CD4-positive, alpha-beta T cell (primary cell): ENCODE results near the gene LMO4. TPM values are rescaled to one million over a fixed set of nuclear protein-coding genes. Genes with fewer than 3 reads are reported as not detected.

Experiments
- ATAC-seq: fragments of 200-7000 bp; cut with Tn5 transposase; one replicate; pipeline ENCODE4 v1.10.0; 2022; ENCODE audit warnings: mild to moderate bottlenecking; ENCODE audit not compliant: poor library complexity
- CTCF ChIA-PET: fragments of 350-600 bp; sonication (Branson Sonifier 250); formaldehyde crosslinking; loops from one replicate; lab custom pipeline; 2021; ENCODE audit warnings: antibody characterized with exemption, inconsistent platforms; lab: Charles Lee
- POLR2A ChIA-PET: fragments of 350-600 bp; sonication (Branson Sonifier 250); formaldehyde crosslinking; loops from one replicate; lab custom pipeline; 2021; ENCODE audit warnings: antibody characterized with exemption, inconsistent platforms; lab: Charles Lee
- DNase-seq, 14 experiments: peaks; one replicate each; pipeline ENCODE4 v3.0.0-alpha.2; 2013 to 2020; ENCODE audit warnings: mixed read lengths in 2 of 14
- H3K27ac ChIP-seq, 2 donors: one replicate each; pipeline versions ENCODE4 v1.5.1 to v1.7.0; 2013; ENCODE audit warnings: low read length in 2 of 2, low read depth in 1 of 2, mild to moderate bottlenecking in 1 of 2
- H3K27me3 ChIP-seq, 2 experiments: 1 replicate in 1 of 2; 2 replicates in 1 of 2; pipeline versions ENCODE4 v1.6.1 to v1.7.0; 2013; ENCODE audit warnings: low read length in 2 of 2, control low read depth in 1 of 2, mild to moderate bottlenecking in 1 of 2, moderate library complexity in 1 of 2; ENCODE audit not compliant: insufficient read depth in 2 of 2, control insufficient read depth in 1 of 2
- H3K36me3 ChIP-seq: one replicate; pipeline ENCODE4 v1.6.1; 2013; ENCODE audit warnings: low read length, control low read depth; ENCODE audit not compliant: insufficient read depth
- H3K4me1 ChIP-seq: one replicate; pipeline ENCODE4 v1.6.1; 2013; ENCODE audit warnings: low read length, control low read depth; ENCODE audit not compliant: insufficient read depth
- H3K4me3 ChIP-seq: one replicate; pipeline ENCODE4 v1.5.1; 2013; ENCODE audit warnings: mild to moderate bottlenecking, low read length, moderate library complexity
- H3K9me3 ChIP-seq, 2 experiments: 1 replicate in 1 of 2; 2 replicates in 1 of 2; pipeline versions ENCODE4 v1.6.1 to v1.7.0; 2013; ENCODE audit warnings: low read length in 2 of 2, mild to moderate bottlenecking in 2 of 2, control low read depth in 1 of 2, moderate library complexity in 1 of 2; ENCODE audit not compliant: control insufficient read depth in 1 of 2, insufficient read depth in 1 of 2
- H3K27ac Mint-ChIP-seq: one replicate; pipeline ENCODE4 v1.8.0; 2020; ENCODE audit warnings: mixed read lengths
- H3K27me3 Mint-ChIP-seq: one replicate; pipeline ENCODE4 v1.8.0; 2021; ENCODE audit warnings: mixed read lengths
- H3K36me3 Mint-ChIP-seq: one replicate; pipeline ENCODE4 v1.8.0; 2021; ENCODE audit warnings: low read depth, mixed read lengths
- H3K4me1 Mint-ChIP-seq: one replicate; pipeline ENCODE4 v1.8.0; 2021; ENCODE audit warnings: low read depth, mixed read lengths
- H3K4me3 Mint-ChIP-seq: one replicate; pipeline ENCODE4 v1.8.0; 2020; ENCODE audit warnings: mild to moderate bottlenecking, mixed read lengths
- H3K9me3 Mint-ChIP-seq: one replicate; pipeline ENCODE4 v1.8.0; 2020; ENCODE audit warnings: mixed read lengths
- intact Hi-C, 2 experiments: fragments of 100-400 bp; cut with DNase I in 1 of 2; cut with micrococcal nuclease in 1 of 2; formaldehyde crosslinking; loops; one replicate each; pipeline versions ENCODE4 v1.15.1 to v1.9.0; 2023 to 2025; cut with DNase I, micrococcal nuclease
- total RNA-seq, 174 experiments: library from RNA in 2 of 174; stranded (reverse) in 2 of 174; gene quantifications; one replicate each; pipeline ENCODE4 v1.2.3 and lab custom pipeline; 2021 to 2026
- TF ChIP-seq, protein P1 (sequence below): fragments of 200-600 bp; IDR thresholded peaks from one replicate; pipeline ENCODE4 v1.8.0; 2022; ENCODE audit warnings: antibody characterized with exemption, mild to moderate bottlenecking

Gene LMO4
- total RNA-seq, 2 experiments from 2014 or later: 16.0 to 18.2 TPM

DNA sequence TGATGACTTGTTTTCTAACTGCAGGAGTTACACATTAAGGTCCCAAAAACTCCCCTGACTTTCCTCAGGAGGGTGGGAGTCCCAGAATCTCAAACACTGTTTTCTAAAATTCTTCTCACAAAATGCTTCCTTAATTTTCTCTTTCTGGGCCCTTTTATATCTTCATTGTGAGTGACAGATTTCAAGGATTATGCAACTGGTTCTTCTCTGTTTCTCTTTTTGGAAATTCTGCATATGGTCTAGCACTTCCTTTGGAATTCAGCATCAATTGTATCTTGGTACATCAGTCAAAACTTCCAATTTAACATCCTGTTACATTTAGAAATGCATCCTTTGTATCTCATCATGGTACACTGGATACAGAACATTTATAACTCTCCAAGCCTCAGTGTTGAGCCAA is 59.7 kb downstream of the LMO4 start:
- Histone ChIP-seq H3K4me1 (no peaks in the 10 kb centered on the region), H3K27ac (no peak overlapping the region), H3K36me3 (no peaks in the 10 kb centered on the region), H3K9me3 (no peaks in the 10 kb centered on the region), H3K4me3 (no peak overlapping the region), H3K27me3 (no peaks in the 10 kb centered on the region)
- ATAC-seq (no peak), DNase-seq (no peak)
- intact Hi-C loops: no loop called here
- no peaks in the 10 kb centered on the region for H3K4me1 Mint-ChIP-seq
- H3K27ac Mint-ChIP-seq: no peak overlapping the region
- ChIA-PET POLR2A (no interaction called here), CTCF (no interaction called here)
- no peaks in the 10 kb centered on the region for H3K9me3 Mint-ChIP-seq
- TF ChIP-seq, protein P1, sequence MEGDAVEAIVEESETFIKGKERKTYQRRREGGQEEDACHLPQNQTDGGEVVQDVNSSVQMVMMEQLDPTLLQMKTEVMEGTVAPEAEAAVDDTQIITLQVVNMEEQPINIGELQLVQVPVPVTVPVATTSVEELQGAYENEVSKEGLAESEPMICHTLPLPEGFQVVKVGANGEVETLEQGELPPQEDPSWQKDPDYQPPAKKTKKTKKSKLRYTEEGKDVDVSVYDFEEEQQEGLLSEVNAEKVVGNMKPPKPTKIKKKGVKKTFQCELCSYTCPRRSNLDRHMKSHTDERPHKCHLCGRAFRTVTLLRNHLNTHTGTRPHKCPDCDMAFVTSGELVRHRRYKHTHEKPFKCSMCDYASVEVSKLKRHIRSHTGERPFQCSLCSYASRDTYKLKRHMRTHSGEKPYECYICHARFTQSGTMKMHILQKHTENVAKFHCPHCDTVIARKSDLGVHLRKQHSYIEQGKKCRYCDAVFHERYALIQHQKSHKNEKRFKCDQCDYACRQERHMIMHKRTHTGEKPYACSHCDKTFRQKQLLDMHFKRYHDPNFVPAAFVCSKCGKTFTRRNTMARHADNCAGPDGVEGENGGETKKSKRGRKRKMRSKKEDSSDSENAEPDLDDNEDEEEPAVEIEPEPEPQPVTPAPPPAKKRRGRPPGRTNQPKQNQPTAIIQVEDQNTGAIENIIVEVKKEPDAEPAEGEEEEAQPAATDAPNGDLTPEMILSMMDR: no peak
- no peaks in the 10 kb centered on the region for H3K36me3 Mint-ChIP-seq
- H3K4me3 Mint-ChIP-seq: no peak overlapping the region
- H3K27me3 Mint-ChIP-seq: peaks cover 17% of the 10 kb centered on the region

DNA sequence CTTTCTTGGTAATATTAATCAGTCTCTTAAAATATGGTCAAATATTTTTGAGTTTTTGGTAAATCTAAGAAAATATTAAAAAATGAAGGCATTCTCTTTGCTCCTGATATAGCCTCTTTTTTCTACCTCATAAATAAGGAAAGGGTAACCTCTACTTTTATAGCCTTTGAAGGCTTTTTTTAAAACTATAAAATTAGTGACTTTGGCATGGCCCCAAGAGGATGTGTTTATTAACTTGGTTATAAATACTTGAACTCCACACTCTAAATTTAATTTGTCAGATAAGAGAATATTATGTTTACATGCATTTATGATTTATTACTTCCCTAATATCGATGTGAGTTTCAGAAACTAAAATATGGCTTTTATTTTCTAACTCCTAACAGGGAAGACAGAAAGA is 60.3 kb downstream of the LMO4 start:
- Histone ChIP-seq H3K4me3 (no peak overlapping the region), H3K9me3 (no peaks in the 10 kb centered on the region), H3K36me3 (no peaks in the 10 kb centered on the region), H3K27me3 (no peaks in the 10 kb centered on the region), H3K4me1 (no peaks in the 10 kb centered on the region), H3K27ac (no peak overlapping the region)
- ATAC-seq: no peak
- intact Hi-C loops: no loop called here
- H3K4me3 Mint-ChIP-seq: no peak overlapping the region
- DNase-seq: no peak
- H3K27me3 Mint-ChIP-seq: peaks cover 11% of the 10 kb centered on the region
- ChIA-PET POLR2A (no interaction called here), CTCF (no interaction called here)
- H3K4me1 Mint-ChIP-seq: no peaks in the 10 kb centered on the region
- no peak overlapping the region for H3K27ac Mint-ChIP-seq
- H3K9me3 Mint-ChIP-seq: no peaks in the 10 kb centered on the region
- no peaks in the 10 kb centered on the region for H3K36me3 Mint-ChIP-seq
- TF ChIP-seq, protein P1: no peak

DNA sequence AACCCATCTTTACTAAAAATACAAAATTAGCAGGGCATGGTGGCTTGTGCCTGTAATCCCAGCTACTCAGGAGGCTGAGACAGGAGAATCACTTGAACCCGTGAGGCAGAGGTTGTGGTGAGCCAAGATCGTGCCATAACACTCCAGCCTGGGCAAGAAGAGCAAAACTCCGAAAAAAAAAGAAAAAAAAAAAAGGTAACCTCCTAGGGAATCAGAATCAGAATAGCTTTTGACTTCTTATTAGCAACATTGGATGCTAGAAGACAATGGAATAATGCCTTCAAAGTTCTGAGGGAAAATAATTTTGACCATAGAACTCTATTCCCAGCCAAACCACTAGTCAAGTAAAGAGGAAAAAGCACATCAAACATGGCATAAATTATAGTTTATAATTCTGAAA is 60.9 kb downstream of the LMO4 start:
- no peaks in the 10 kb centered on the region for H3K4me1 ChIP-seq
- DNase-seq (no peak), ATAC-seq (no peak)
- Mint-ChIP-seq H3K27me3 (peaks cover 8% of the 10 kb centered on the region), H3K9me3 (no peaks in the 10 kb centered on the region), H3K36me3 (no peaks in the 10 kb centered on the region), H3K4me3 (no peak overlapping the region), H3K27ac (no peak overlapping the region), H3K4me1 (no peaks in the 10 kb centered on the region)
- no peaks in the 10 kb centered on the region for H3K27me3 ChIP-seq
- no peak overlapping the region for H3K4me3 ChIP-seq
- intact Hi-C loops: no loop called here
- TF ChIP-seq, protein P1: no peak
- no peaks in the 10 kb centered on the region for H3K9me3 ChIP-seq
- H3K36me3 ChIP-seq: no peaks in the 10 kb centered on the region
- no peak overlapping the region for H3K27ac ChIP-seq
- ChIA-PET CTCF (no interaction called here), POLR2A (no interaction called here)
